Coronary artery (tissue), 2 donors: ENCODE results near the gene TBC1D9B.

ENCODE experiments used
- DNase-seq: peaks from one replicate; pipeline ENCODE4 v3.0.0-alpha.2; 2017; ENCODE audit warnings: low spot score
- H3K27ac ChIP-seq, 2 donors: fragments of 200-600 bp; sonication (generic); one replicate each; pipeline ENCODE4 v1.5.1; 2016 to 2019
- H3K4me3 ChIP-seq: fragments of 200-600 bp; sonication (generic); 2 replicates; pipeline ENCODE4 v1.5.1; 2016; ENCODE audit warnings: mild to moderate bottlenecking, moderate library complexity
- CTCF ChIP-seq: fragments of 200-600 bp; sonication (generic); IDR thresholded peaks from one replicate; pipeline ENCODE4 v1.5.1; 2019; ENCODE audit warnings: antibody characterized with exemption

Gene TBC1D9B

GRCh38 chr5:179907556-179908324 lies at the start of gene TBC1D9B:
Gene TBC1D9B (minus strand): TSS chr5:179907897. CDS start chr5:179907821, 76 bp downstream.
- peak within 1 kb of the TSS; percentile 58 to 92 for H3K27ac ChIP-seq
- peak within 1 kb of the TSS; percentile 87 for H3K4me3 ChIP-seq
- DNase-seq = peak; percentile 80
- TF ChIP-seq CTCF = peak; percentile 27

- Histone ChIP-seq H3K4me3 (no peak overlapping the region), H3K27ac (no peak overlapping the region)
- no peak for TF ChIP-seq CTCF
- no peak for DNase-seq
Measured at GRCh38 chr5:179955630-179956029, 47.9 kb upstream of the TBC1D9B start.

GRCh38 chr5:179955062-179955461 lies 47.4 kb upstream of the TBC1D9B start:
- TF ChIP-seq CTCF = no peak
- no peak for DNase-seq
- no peak overlapping the region for H3K27ac ChIP-seq
- H3K4me3 ChIP-seq = no peak overlapping the region

GRCh38 chr5:179954434-179954833 lies 46.7 kb upstream of the TBC1D9B start:
- no peak overlapping the region for H3K27ac ChIP-seq
- no peak for DNase-seq
- no peak overlapping the region for H3K4me3 ChIP-seq
- no peak for TF ChIP-seq CTCF

- no peak for DNase-seq
- H3K27ac ChIP-seq = no peak overlapping the region
- no peak for TF ChIP-seq CTCF
- no peak overlapping the region for H3K4me3 ChIP-seq
Measured at GRCh38 chr5:179953987-179954386, 46.3 kb upstream of the TBC1D9B start.

- TF ChIP-seq CTCF = no peak
- Histone ChIP-seq H3K27ac (no peak overlapping the region), H3K4me3 (no peak overlapping the region)
- DNase-seq = no peak
Measured at GRCh38 chr5:179936976-179937681, 29.4 kb upstream of the TBC1D9B start.
